ENCODE measurements around the gene AP1G1.

- TF ChIP-seq RCOR1 (IDR thresholded peaks at IDR 0.05; ENCODE audit: insufficient replicate concordance, low read length) (no peak), CTCF (conservative IDR thresholded peaks at IDR 0.05; ENCODE audit: low read depth, low read length) (no peak), POLR2A (IDR thresholded peaks at IDR 0.05; ENCODE audit: low read depth, low read length) (no peak), RFX5 (IDR thresholded peaks at IDR 0.05; ENCODE audit: low read depth, low read length) (no peak), ELK1 (IDR thresholded peaks at IDR 0.05; ENCODE audit: borderline replicate concordance, low read depth, low read length) (no peak), CEBPB (IDR thresholded peaks at IDR 0.05; ENCODE audit: low read depth, low read length) (no peak), BHLHE40 (IDR thresholded peaks at IDR 0.05; ENCODE audit: low read depth, low read length) (no peak), SMC3 (IDR thresholded peaks at IDR 0.05; ENCODE audit: low read depth, low read length) (no peak), MAFK (IDR thresholded peaks at IDR 0.05; ENCODE audit: low read depth, low read length) (no peak), USF2 (IDR thresholded peaks at IDR 0.05; ENCODE audit: low read depth, low read length) (no peak), RAD21 (IDR thresholded peaks at IDR 0.05; ENCODE audit: low read length) (no peak), MXI1 (IDR thresholded peaks at IDR 0.05; ENCODE audit: borderline replicate concordance, low read depth, low read length) (no peak)
Observed at GRCh38 chr16:71854369-71854948, 45.8 kb upstream of the AP1G1 start.

All from IMR-90 (cell line).